ENCODE data around the gene RNF113A. TPM values are rescaled to one million over a fixed set of nuclear protein-coding genes. Genes with fewer than 3 reads are reported as not detected.

The RNF113A gene
- total RNA-seq: 13.1 and 13.6 TPM in 2 replicates

DNA sequence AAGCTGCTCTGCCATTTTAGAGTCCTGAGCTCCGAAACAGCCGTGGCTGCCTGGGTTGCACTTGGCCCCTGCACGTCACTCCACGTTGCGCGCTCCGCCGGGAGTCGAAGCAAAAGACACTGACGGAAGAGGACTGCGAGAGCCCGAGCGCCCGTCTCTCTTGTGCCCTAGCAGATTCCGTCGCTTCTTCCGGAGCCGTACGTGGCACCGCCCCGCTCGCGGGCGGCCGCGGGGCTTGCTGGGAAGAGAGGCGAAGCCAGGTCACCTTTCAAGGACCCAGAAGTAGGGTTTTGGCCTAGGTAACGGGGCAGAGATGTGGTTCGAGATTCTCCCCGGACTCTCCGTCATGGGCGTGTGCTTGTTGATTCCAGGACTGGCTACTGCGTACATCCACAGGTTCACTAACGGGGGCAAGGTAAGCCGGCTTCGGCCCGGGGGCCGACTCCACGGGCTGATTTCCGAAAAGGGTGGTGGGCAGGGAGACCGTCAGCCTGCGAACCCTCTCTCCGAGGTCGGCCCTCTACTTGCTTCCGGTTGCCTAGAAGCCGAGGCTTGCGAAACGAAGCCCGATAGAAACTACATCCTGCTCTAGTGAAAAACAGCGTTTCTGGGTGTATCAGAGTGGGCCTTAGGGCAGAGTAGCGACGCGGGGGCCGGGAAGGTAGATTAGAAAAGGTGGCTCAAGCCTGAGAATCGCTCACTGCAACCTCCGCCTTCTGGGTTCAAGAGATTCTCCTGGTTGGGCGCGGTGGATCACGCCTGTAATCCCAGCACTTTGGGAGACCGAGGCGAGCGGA is at the start of gene RNF113A, which contains the start of gene NDUFA1:
TSS of gene RNF113A (minus strand) at position 135 of the 797 bp plus-strand sequence. CDS start at position 15, 120 bp downstream.
TSS of gene NDUFA1 (plus strand) at position 234 of the 797 bp plus-strand sequence. CDS start at position 314, 80 bp downstream.

DNA sequence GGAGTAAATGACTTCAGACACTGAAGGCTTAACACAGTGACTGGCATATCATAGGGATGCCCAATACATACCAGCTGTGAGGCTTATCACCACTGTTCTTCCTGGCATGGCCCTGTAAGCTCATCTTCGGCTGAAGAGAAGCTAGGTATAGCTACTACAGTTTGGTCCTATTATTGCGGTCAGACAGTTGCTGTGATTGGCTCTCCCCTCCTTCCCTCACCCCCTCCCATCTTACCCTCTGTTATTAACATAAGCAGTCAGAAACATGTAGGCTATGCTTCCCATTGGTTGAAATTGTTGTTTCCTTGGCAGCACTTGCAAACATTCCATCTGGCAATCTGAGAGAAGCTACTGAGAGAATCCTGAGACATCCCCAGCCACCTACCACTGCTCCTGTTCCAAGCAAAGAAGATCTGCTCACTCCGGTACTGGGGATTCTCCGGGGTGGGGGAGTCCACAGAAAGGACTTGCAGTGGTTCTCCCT is 24.4 kb upstream of the RNF113A start, which contains the start of gene AKAP14:
TSS of gene AKAP14 (plus strand) at position 51 of the 484 bp plus-strand sequence. CDS start 7,331 bp downstream, outside the sequence.

DNA sequence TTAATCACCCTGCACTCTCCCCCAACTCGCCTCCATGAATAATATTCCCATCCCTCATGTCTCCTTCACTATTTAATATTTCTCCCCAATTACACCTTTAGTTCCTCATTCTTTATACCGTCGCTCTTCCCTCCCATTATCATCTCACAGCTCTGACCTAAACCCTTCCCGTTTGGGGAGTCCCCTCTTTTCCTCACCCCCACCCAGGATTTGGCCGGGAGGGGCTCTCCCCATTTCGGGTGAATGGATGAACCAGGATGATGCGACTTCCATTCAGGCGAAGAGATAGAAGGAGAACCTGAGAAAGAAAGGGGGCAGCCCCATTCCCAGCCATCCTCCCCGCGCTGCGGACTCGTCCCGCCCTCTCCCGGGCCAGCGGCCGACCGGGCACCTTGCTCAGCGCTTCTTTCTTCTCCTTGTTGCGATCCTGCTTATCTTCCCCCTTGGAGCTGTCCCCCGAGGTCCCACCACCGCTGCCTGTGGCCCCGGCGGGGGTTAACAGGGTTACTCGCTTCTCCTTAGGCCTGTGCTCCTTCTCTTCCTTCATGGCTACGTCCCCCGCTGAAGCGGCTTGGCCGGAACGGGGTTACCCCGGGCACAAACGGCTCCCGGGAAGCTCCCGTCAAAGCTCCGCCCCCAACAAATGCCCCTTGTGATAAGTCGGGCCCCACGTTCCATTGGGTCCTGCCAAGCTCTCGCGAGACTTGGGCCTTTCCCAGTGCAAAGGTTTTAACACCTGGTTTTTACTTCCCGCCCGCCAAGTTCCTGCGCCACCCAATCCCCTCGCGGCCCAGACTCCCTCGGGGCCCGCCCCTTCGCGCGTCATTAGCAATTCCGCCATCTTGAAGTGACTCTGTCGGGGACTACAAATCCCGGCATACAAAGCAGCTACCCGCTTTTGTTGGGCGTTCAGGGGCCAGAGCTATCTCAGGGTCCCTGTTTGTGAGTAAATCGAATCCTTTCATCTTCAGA is 18.9 kb downstream of the RNF113A start, which contains the start of gene UPF3B:
TSS of gene UPF3B (minus strand) at position 582 of the 972 bp plus-strand sequence. CDS start at position 547, 35 bp downstream.

Other genes starting within 250 kb of the RNF113A start
- gene SEPTIN6, start 178.6 kb downstream of the RNF113A start, total RNA-seq: 5.6 and 8.0 TPM in 2 replicates
- gene SOWAHD, start 113.1 kb downstream of the RNF113A start, total RNA-seq: 0.07 and 0.19 TPM in 2 replicates
- gene RPL39, start 80.1 kb downstream of the RNF113A start, total RNA-seq: 3,943 and 6,438 TPM in 2 replicates
- 3.4 and 4.5 TPM in 2 replicates for gene UPF3B, start 18.8 kb downstream of the RNF113A start, total RNA-seq
- gene NDUFA1, start 99 bp upstream of the RNF113A start, total RNA-seq: 76.0 and 98.8 TPM in 2 replicates
- gene AKAP14, start 24.2 kb upstream of the RNF113A start, total RNA-seq: not detected in 2 replicates
- 4.3 and 6.0 TPM in 2 replicates for gene NKAP, start 72.0 kb upstream of the RNF113A start, total RNA-seq
- gene RHOXF2B, start 206.0 kb upstream of the RNF113A start, total RNA-seq: not detected in 2 replicates
- not detected in 2 replicates for gene RHOXF1, start 244.2 kb upstream of the RNF113A start, total RNA-seq

All from airway epithelial cell (primary cell).